IMR-90 (cell line): Measurements from ENCODE around the gene SH3RF3. TPM values are rescaled to one million over a fixed set of nuclear protein-coding genes. Genes with fewer than 3 reads are reported as not detected.

Source experiments
- ATAC-seq: fragments of 200-7000 bp; cut with Tn5 transposase; 2 replicates; pipeline ENCODE4 v1.9.1; 2020; ENCODE audit warnings: low read depth, mild to moderate bottlenecking, moderate library complexity
- BruUV-seq: library from RNA; stranded (reverse); fragments of 400-500 nt; replicated peaks from 2 replicates; lab custom pipeline; 2021; lab: Mats Ljungman, UMichigan
- CTCF ChIA-PET: fragments of 300-600 bp; formaldehyde crosslinking; extraction: SDS; loops from one replicate; lab custom pipeline; 2021; ENCODE audit warnings: antibody characterized with exemption; lab: Yijun Ruan, JAX
- POLR2A ChIA-PET: fragments of 300-600 bp; sonication (Branson Sonifier 250); formaldehyde crosslinking; loops from one replicate; lab custom pipeline; 2022; ENCODE audit warnings: antibody characterized with exemption; ENCODE audit not compliant: unreplicated experiment; lab: Charles Lee
- DNase-seq: peaks from one replicate; pipeline ENCODE4 v3.0.0; 2013
- H2AFZ ChIP-seq: replicated peaks from 2 replicates; pipeline ENCODE3; 2013; ENCODE audit warnings: low read length, mild to moderate bottlenecking; ENCODE audit not compliant: poor library complexity
- H2AK5ac ChIP-seq: 2 replicates; pipeline ENCODE4 v1.6.1; 2013; ENCODE audit warnings: low read depth, low read length, inconsistent platforms
- H2AK9ac ChIP-seq: replicated peaks from 2 replicates; pipeline ENCODE3; 2013; ENCODE audit warnings: mild to moderate bottlenecking, low read depth, low read length, moderate library complexity; ENCODE audit not compliant: poor library complexity
- H2BK120ac ChIP-seq: 2 replicates; pipeline ENCODE4 v1.6.1; 2013; ENCODE audit warnings: low read depth, low read length, inconsistent platforms
- H2BK15ac ChIP-seq: 3 replicates; pipeline ENCODE4 v1.6.1; 2013; ENCODE audit warnings: low read depth, low read length, inconsistent platforms
- H2BK20ac ChIP-seq: 2 replicates; pipeline ENCODE4 v1.6.1; 2013; ENCODE audit warnings: low read depth, mild to moderate bottlenecking, inconsistent platforms, low read length, moderate library complexity
- H2BK5ac ChIP-seq: 2 replicates; pipeline ENCODE4 v1.6.1; 2013; ENCODE audit warnings: mild to moderate bottlenecking, low read depth, low read length, inconsistent platforms; ENCODE audit not compliant: poor library complexity, severe bottlenecking
- H3K14ac ChIP-seq: replicated peaks from 2 replicates; pipeline ENCODE4 v1.6.1; 2013; ENCODE audit warnings: low read depth, low read length, inconsistent platforms
- H3K18ac ChIP-seq: 2 replicates; pipeline ENCODE4 v1.6.1; 2013; ENCODE audit warnings: low read depth, low read length, control low read depth
- H3K23ac ChIP-seq: 2 replicates; pipeline ENCODE4 v1.6.1; 2013; ENCODE audit warnings: low read depth, low read length, inconsistent platforms
- H3K27ac ChIP-seq: 2 replicates; pipeline ENCODE4 v1.5.1; 2013; ENCODE audit warnings: mild to moderate bottlenecking, control low read depth, low read length; ENCODE audit not compliant: insufficient read depth
- H3K27me3 ChIP-seq: 2 replicates; pipeline ENCODE4 v1.6.1; 2013; ENCODE audit warnings: low read length; ENCODE audit not compliant: control insufficient read depth, insufficient read depth
- H3K36me3 ChIP-seq: 2 replicates; pipeline ENCODE4 v1.6.1; 2013; ENCODE audit warnings: low read length, mixed read lengths; ENCODE audit not compliant: control insufficient read depth, insufficient read depth
- H3K4ac ChIP-seq: 2 replicates; pipeline ENCODE4 v1.6.1; 2013; ENCODE audit warnings: low read depth, low read length, inconsistent platforms
- H3K4me1 ChIP-seq: 2 replicates; pipeline ENCODE4 v1.6.1; 2013; ENCODE audit warnings: low read length, mixed read lengths; ENCODE audit not compliant: control insufficient read depth, insufficient read depth
- H3K4me2 ChIP-seq: 2 replicates; pipeline ENCODE4 v1.6.1; 2013; ENCODE audit warnings: low read depth, mild to moderate bottlenecking, control low read depth, low read length, moderate library complexity
- H3K4me3 ChIP-seq: 2 replicates; pipeline ENCODE4 v1.5.1; 2013; ENCODE audit warnings: low read depth, mild to moderate bottlenecking, control low read depth, low read length, moderate library complexity; ENCODE audit not compliant: insufficient read depth
- H3K56ac ChIP-seq: 2 replicates; pipeline ENCODE4 v1.6.1; 2013; ENCODE audit warnings: low read length, inconsistent platforms; ENCODE audit not compliant: insufficient read depth; ENCODE audit errors: extremely low read depth
- H3K79me1 ChIP-seq, 2 experiments: 2 replicates each; pipeline ENCODE4 v1.6.1; 2013; ENCODE audit warnings: low read length in 2 of 2, inconsistent platforms in 1 of 2, low read depth in 1 of 2
- H3K9ac ChIP-seq: 2 replicates; pipeline ENCODE4 v1.6.1; 2013; ENCODE audit warnings: low read depth, low read length, control low read depth
- H3K9me1 ChIP-seq: 2 replicates; pipeline ENCODE4 v1.6.1; 2013; ENCODE audit warnings: low read length, inconsistent platforms; ENCODE audit not compliant: insufficient read depth
- H3K9me3 ChIP-seq: 2 replicates; pipeline ENCODE4 v1.6.1; 2013; ENCODE audit warnings: low read length; ENCODE audit not compliant: control insufficient read depth, insufficient read depth
- H4K20me1 ChIP-seq: 2 replicates; pipeline ENCODE4 v1.6.1; 2013; ENCODE audit warnings: low read length, inconsistent platforms; ENCODE audit not compliant: insufficient read depth
- H4K5ac ChIP-seq: 2 replicates; pipeline ENCODE4 v1.6.1; 2013; ENCODE audit warnings: mild to moderate bottlenecking, low read depth, low read length, control low read depth
- H4K8ac ChIP-seq, 2 experiments: 2 replicates each; pipeline ENCODE4 v1.6.1; 2013; ENCODE audit warnings: low read depth in 2 of 2, low read length in 2 of 2, control low read depth in 1 of 2, inconsistent platforms in 1 of 2
- H4K91ac ChIP-seq: 2 replicates; pipeline ENCODE4 v1.6.1; 2013; ENCODE audit warnings: low read depth, low read length, inconsistent platforms; ENCODE audit not compliant: insufficient read depth
- BHLHE40 ChIP-seq: fragments of 150-350 bp; IDR thresholded peaks from 2 replicates; pipeline ENCODE4 v1.6.1; 2016; ENCODE audit warnings: mild to moderate bottlenecking, low read depth, low read length
- CEBPB ChIP-seq: IDR thresholded peaks from 2 replicates; pipeline ENCODE4 v1.6.1; 2012; ENCODE audit warnings: low read depth, low read length, improper control_type of control experiment
- CHD1 ChIP-seq: IDR thresholded peaks from 2 replicates; pipeline ENCODE4 v1.6.1; 2012; ENCODE audit warnings: low read depth, low read length, improper control_type of control experiment
- CTCF ChIP-seq: conservative IDR thresholded peaks from 2 replicates; pipeline ENCODE4 v1.5.1; 2012; ENCODE audit warnings: mild to moderate bottlenecking, low read depth, low read length, improper control_type of control experiment
- ELK1 ChIP-seq: fragments of 150-350 bp; IDR thresholded peaks from 2 replicates; pipeline ENCODE4 v1.6.1; 2016; ENCODE audit warnings: low read depth, mild to moderate bottlenecking, low read length, moderate library complexity, borderline replicate concordance
- FOS ChIP-seq: fragments of 150-350 bp; IDR thresholded peaks from 2 replicates; pipeline ENCODE4 v1.6.1; 2016; ENCODE audit warnings: low read depth, low read length
- NFE2L2 ChIP-seq: fragments of 150-350 bp; IDR thresholded peaks from 2 replicates; pipeline ENCODE4 v1.6.1; 2016; ENCODE audit warnings: low read depth, mild to moderate bottlenecking, low read length
- RAD21 ChIP-seq: IDR thresholded peaks from 2 replicates; pipeline ENCODE4 v1.6.1; 2012; ENCODE audit warnings: low read length, improper control_type of control experiment
- RCOR1 ChIP-seq: IDR thresholded peaks from 2 replicates; pipeline ENCODE4 v1.6.1; 2012; ENCODE audit warnings: mild to moderate bottlenecking, low read length, improper control_type of control experiment; ENCODE audit not compliant: insufficient replicate concordance
- USF2 ChIP-seq: fragments of 150-350 bp; IDR thresholded peaks from 2 replicates; pipeline ENCODE4 v1.6.1; 2017; ENCODE audit warnings: mild to moderate bottlenecking, antibody characterized with exemption, low read length, low read depth
- WGBS, 2 experiments: methylation state at CpG; one replicate each; pipeline versions ENCODE4 v1.1.5 to v1.1.7; 2013; ENCODE audit warnings: missing lambda C conversion rate in 2 of 2; ENCODE audit not compliant: insufficient read length in 1 of 2; ENCODE audit errors: extremely low coverage in 2 of 2; 5-methylcytosine and 5-hydroxymethylcytosine counted together
- dilution Hi-C: fragments of 300-500 bp; cut with HindIII; formaldehyde crosslinking; loops from one replicate; pipeline ENCODE4 v1.14.3; 2018; ENCODE audit warnings: low sequenced_read_pairs; ENCODE audit not compliant: unreplicated experiment
- in situ Hi-C: fragments of 300-500 bp; cut with MboI; formaldehyde crosslinking; loops from 3 replicates; pipeline ENCODE4 v1.14.3; 2019; ENCODE audit warnings: low sequenced_read_pairs, inconsistent platforms, mixed read lengths
- intact Hi-C: fragments of 100-400 bp; cut with micrococcal nuclease; formaldehyde crosslinking; loops from 2 replicates; pipeline ENCODE4 v1.10.0; 2022
- polyA plus RNA-seq, 3 experiments: library from polyadenylated mRNA; depleted of rRNA; stranded (reverse); fragments of >200 nt; gene quantifications; 2 replicates each; pipeline ENCODE4 v1.2.3, GENCODE V29; 2012; ENCODE audit warnings: low replicate concordance in 1 of 3
- total RNA-seq: library from RNA; depleted of rRNA; stranded (reverse); fragments of >200 nt; gene quantifications from 2 replicates; pipeline ENCODE4 v1.2.3, GENCODE V29; 2012

The SH3RF3 gene
- total and polyA plus RNA-seq, 2 of the 4 experiments (the other 2 are of a cell fraction): 3.4 to 5.3 TPM

- Histone ChIP-seq H4K5ac (no peak overlapping the region; the same call in 1 of the 2 replicates), H2BK20ac (no peak overlapping the region), H3K9ac (no peak overlapping the region; the same call in 1 of the 2 replicates), H2BK5ac (peak overlapping the region; percentile 23), H3K36me3 (no peaks in the 10 kb centered on the region), H2AK5ac (no peak overlapping the region; the same call in 1 of the 2 replicates), H3K4ac (peak overlapping the region; percentile 14), H2BK120ac (peak overlapping the region; percentile 12), H3K23ac (no peak overlapping the region), H2AK9ac (peak overlapping the region; percentile 71), H2BK15ac (no peak overlapping the region), H3K4me3 (no peak overlapping the region), H4K8ac (peak overlapping the region in 1 of 2 experiments; percentile 41; a peak in 2 of 4 replicates), H2AFZ (peak overlapping the region; percentile 89), H3K4me2 (peak overlapping the region; percentile 35; the same call in 1 of the 2 replicates), H3K27me3 (no peaks in the 10 kb centered on the region), H3K27ac (peak overlapping the region; percentile 19; the same call in 1 of the 2 replicates), H3K4me1 (peaks cover 8% of the 10 kb centered on the region), H4K91ac (0 out of 2 replicates have a peak overlapping the region, but pooled peaks have one; percentile 26), H3K79me1 (0 out of 4 replicates have a peak, but pooled peaks cover 0 to 6% of the 10 kb centered on the region in 2 experiments), H3K18ac (no peak overlapping the region), H4K20me1 (peaks cover 11% of the 10 kb centered on the region), H3K56ac (no peak overlapping the region), H3K9me1 (peaks cover 14% of the 10 kb centered on the region; the same call in 1 of the 2 replicates), H3K9me3 (no peaks in the 10 kb centered on the region), H3K14ac (0 out of 2 replicates have a peak overlapping the region, but pooled peaks have one; percentile 30)
- intact Hi-C loops: loop anchor here (5.0 to 10.0 kb wide), 2 partner anchors 61 to 252 kb away; no protein-coding TSS in a partner anchor
- no TSS peak for BruUV-seq
- DNase-seq (peak; percentile 95), ATAC-seq (peak; percentile 83)
- dilution Hi-C loops: no loop called here
- in situ Hi-C loops: no loop called here
- TF ChIP-seq CEBPB (peak; percentile 68), CHD1 (no peak), CTCF (no peak), ELK1 (no peak), BHLHE40 (0 out of 2 replicates have a peak, but pooled peaks have one; percentile 21), RCOR1 (no peak), USF2 (0 out of 2 replicates have a peak, but pooled peaks have one; percentile 6), FOS (peak; percentile 80), NFE2L2 (no peak), RAD21 (no peak)
- POLR2A ChIA-PET: no interaction called here
- CTCF ChIA-PET: interaction anchor here (0.8 kb wide), 1 partner anchor 67 kb away, joined by 3 read pairs; no protein-coding TSS in a partner anchor
- WGBS, 2 experiments: 27% methylated on average over 6 of the region's 20 CpGs; no CpG with 5 or more reads in 1 of the 2 experiments
Measured at GRCh38 chr2:109513749-109514588, 385.0 kb downstream of the SH3RF3 start.
